D721Med (cell line): ENCODE measurements around the gene GIN1.
"Not testable (repeated sequence)": the region's sequence is repeated elsewhere in the genome, so short reads cannot be mapped to it uniquely, and the experiment has no call there.

Experiments used
- DNase-seq: peaks from one replicate; pipeline ENCODE4 v3.0.0; 2011; ENCODE audit warnings: low spot score; ENCODE audit not compliant: insufficient read length
- FAIRE-seq: peaks from 2 replicates; lab custom pipeline; 2011; peaks lifted over from hg19 to GRCh38; lab: Jason Lieb, UNC
- CTCF ChIP-seq: IDR thresholded peaks from 2 replicates; pipeline ENCODE4 v1.5.1; 2012; ENCODE audit warnings: mild to moderate bottlenecking, control low read depth; ENCODE audit not compliant: insufficient read depth; ENCODE audit errors: missing control alignments

GIN1 gene

GRCh38 chr5:103066326-103066725, 53.6 kb downstream of the GIN1 start:
- DNase-seq, result no peak
- TF ChIP-seq CTCF, result no peak
- no peak for FAIRE-seq

GRCh38 chr5:103060424-103060954, 59.4 kb downstream of the GIN1 start:
- no peak for FAIRE-seq
- no peak for TF ChIP-seq CTCF
- DNase-seq, result no peak

DNA sequence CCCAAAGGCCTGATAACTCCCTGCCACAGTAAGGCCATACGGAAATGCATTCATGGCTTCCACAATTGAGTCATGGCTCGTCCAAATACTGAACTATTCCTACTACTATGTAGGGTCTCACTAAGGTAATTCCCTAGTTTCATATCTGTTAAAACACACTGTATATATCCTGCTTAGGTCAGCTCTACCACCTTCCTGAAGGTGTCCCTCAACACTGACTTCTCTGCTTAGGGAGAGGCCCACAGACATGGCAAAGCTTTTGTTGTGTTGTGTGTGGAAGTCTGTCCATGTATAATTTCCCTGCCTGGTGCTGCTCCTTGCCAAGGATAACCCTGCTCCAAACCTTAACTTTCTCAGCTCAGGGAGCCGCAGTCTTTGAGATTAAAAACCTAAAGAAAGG, 60.4 kb downstream of the GIN1 start:
- TF ChIP-seq CTCF, result no peak
- FAIRE-seq, result no peak
- no peak for DNase-seq

- TF ChIP-seq CTCF, result no peak
- DNase-seq, result no peak
- FAIRE-seq, result no peak
Measured at GRCh38 chr5:103057208-103058130, 62.5 kb downstream of the GIN1 start.

DNA sequence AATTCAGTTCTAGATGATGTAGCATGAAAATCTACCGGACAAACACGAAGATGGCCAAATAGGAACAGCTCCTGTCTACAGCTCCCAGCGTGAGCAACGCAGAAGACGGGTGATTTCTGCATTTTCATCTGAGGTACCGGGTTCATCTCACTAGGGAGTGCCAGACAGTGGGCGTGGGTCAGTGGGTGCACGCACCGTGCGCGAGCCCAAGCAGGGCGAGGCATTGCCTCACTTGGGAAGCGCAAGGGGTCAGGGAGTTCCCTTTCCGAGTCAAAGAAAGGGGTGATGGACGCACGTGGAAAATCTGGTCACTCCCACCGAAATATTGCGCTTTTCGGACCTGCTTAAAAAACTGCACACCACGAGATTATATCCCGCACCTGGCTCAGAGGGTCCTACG, 73.2 kb downstream of the GIN1 start:
- not testable (repeated sequence) for DNase-seq, FAIRE-seq

- no peak for DNase-seq
- FAIRE-seq, result peak; percentile 38
Measured at GRCh38 chr5:103041071-103041676, 78.8 kb downstream of the GIN1 start.

More at GRCh38 chr5:103041071-103041676, 78.8 kb downstream of the GIN1 start:
- TF ChIP-seq CTCF, result peak; percentile 66
